HG03135 (cell line): ENCODE results near the gene PDE8A.
"Not testable (repeated sequence)": the region's sequence is repeated elsewhere in the genome, so short reads cannot be mapped to it uniquely, and the experiment has no call there.

ENCODE experiments used
- ATAC-seq: cut with Tn5 transposase; IDR thresholded peaks from one replicate; pipeline ENCODE4 v1.9.1; 2021; ENCODE audit warnings: mild to moderate bottlenecking, moderate library complexity; ENCODE audit not compliant: unreplicated experiment

Gene PDE8A

DNA sequence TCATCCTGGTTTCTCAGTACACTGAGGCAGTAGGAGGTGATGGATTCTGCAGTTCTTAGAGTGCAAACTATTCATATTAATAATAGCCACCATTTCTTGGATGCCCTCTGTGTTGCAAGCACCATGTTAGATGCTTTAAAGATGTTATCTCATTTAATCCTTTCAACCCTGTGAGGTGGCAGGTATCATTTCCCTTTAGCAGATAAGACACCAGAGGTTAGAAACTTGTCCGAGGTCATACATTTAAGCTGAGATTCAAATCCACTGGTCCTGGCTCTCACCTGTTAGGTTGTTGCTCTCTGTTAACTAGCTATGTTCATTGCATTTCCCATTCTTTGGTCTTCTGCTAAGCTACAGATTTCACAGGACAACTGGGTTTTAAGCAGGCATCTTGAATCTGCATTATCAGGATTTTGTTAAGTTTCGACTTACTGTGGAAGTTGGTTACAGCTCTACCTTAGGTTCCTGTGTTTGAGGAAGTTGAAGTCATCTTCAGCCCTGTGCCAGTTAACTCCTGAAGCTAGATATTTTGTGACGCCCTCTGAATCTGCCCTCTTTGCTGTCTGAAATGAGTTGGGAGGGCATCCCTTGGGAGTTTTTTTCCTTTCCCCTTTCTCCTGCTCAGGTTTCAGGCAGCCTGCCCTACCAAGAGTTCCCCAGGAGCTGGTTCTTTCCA lies 6.4 kb downstream of the PDE8A start:
- ATAC-seq = no peak

- ATAC-seq = no peak
These were observed 7.4 kb downstream of the PDE8A start for GRCh38 chr15:84988909-84989644.

GRCh38 chr15:84990507-84990906 lies 8.9 kb downstream of the PDE8A start:
- ATAC-seq = no peak

DNA sequence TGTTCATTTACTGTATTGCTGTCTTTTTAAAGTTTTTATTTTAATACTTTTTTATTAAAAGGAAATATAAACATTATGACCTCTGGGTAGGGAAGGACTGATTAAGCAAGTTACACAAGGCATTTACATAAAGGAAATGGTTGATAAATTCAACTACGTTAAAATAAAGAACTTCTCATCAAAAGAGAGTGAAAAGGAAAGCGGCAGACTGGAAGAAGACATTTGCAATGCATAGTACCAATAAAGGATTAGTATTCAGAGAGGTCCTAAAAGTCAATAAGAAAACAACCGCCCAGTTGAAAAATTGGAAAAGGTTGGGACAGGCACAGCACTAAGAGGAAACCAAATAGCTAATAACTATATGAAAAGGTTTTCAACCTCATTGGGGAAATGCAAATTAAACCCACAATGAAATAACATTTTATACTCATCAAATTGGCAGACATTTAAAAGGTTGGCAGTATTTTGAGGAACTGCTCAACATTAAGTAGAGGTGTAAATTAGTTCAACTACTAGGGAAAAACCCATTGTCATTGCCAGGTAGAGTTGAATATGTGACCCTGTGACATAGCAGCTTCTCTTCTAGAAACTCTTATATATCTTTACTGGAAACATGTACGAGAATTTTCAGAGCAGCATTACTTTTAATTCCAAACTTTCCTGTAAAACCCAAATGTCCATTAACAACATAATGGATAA lies 9.5 kb downstream of the PDE8A start:
- ATAC-seq = no peak

DNA sequence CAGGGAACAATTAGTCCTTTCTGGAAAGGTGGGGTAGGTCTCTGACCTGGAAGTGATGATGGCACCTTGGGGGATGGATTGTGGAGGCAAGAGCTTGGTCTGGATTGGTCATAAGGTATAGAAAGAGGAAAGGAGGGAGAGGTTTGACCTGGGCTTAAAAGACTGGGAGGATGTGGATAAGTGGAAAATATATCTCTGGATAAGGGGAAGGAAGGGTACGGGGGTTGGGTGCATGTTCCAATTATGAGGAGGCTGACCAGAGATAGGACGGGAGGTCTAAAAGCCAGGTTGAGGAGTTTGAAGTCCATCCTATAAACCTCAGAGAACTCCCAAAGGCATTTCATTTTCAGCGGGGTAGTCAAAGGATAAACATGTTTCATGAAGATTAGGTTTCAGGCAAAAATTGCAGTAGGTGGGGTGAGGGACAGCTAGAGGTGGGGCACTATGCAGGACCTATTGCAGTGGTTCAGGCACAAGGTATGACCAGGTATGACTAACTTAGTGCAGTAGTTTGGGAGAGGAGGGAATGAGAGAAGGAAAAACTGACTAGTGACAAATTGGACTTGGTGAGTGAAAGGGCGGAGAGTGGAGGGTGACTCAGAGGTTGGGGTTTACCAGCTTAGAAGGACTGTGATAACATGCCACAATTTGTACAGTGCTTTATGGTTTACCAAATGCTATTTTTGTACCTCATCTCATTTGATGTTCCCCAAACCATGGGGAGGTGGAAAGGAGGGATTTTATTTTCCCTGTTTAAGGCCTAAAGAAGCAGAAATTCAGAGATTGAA lies 10.7 kb downstream of the PDE8A start:
- ATAC-seq = no peak

- ATAC-seq = no peak
These were observed 14.4 kb downstream of the PDE8A start for GRCh38 chr15:84996055-84996454.

DNA sequence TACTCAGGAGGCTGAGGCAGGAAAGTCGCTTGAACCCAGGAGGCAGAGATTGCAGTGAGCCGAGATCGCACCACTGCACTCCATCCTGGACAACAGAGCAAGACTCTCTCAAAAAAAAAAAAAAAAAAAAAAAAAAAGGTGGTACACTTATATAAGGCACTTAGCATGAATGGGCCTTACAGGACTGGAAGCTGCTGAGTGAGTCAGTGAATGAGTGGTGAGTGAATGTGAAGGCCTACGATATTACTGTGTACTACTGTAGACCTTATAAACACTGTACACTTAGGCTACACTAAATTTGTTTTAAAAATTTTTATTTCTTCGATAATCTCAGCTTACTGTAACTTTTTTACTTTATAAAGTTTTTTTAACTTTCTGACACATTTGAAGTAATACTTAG lies 15.1 kb downstream of the PDE8A start:
- not testable (repeated sequence) for ATAC-seq

- not testable (repeated sequence) for ATAC-seq
These were observed 15.6 kb downstream of the PDE8A start for GRCh38 chr15:84997214-84997613.

DNA sequence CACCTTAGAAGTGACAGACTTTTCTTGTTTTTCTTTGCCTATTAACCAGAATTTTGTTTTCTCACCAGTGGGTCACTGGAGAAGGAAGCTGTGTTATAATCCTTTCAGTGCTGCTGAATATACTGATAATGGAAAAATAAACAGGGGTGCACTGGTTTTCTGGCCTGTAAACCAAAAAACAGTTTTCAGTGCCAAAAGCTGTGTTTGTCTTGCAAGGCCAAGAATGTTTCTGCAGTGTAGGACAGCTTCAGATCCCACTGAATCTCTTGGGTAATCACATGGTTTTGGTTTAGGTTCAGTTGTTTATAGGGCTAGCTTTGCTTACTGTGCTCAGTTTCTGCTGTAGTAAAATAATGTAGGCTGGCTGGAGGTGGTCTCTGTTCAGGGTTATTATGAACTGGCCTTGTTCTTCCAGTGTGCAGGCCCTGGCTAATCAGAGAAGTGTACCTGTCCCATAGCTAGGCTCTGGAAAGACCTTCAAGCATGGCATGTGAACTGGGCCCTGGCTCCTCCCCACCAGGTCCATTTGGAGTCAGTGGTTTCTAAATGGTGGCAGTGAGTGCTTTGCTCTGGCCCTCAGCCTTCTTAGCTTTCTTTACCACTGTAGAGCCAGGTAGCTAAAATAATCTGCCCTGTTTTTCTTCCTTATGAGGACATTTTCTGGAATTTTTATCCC lies 18.7 kb downstream of the PDE8A start:
- no peak for ATAC-seq

DNA sequence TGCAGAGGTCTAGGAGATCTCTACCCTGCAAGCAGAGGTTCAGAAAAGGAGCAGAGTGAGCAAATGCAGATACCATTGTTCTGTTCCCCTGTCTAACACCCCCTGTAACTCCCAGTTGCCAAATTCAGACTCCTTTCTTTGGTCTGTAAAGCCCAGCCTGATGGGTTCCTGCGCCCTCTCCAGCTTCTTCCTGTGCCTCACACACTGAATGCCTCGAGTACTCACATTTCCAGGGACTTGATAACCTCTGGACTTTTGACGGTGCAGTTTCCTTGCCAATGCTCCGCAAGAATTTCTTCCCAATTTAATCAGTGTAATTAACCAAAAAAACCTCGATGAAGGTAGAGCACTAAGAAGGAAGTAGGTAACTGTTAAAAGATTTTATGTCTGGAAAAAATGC lies 19.3 kb downstream of the PDE8A start:
- no peak for ATAC-seq

DNA sequence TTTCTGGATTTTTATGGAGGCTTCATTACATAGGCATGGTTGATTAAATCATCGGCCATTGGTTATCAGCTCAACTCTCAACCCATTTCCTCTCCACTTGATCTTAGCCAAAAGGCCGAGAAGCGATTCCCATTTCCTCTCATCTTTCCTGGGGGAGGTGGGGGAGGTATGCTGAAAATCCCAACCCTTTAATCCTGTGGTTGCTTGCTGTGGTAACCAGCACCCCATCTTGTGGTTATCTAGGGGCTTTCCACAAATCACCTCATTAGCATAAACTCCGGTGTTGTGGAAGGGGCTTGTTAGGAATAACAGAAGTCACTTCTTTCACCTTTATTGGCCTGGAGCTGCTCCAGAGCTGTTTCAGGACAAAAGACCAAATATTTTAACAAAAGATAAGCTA lies 20.9 kb downstream of the PDE8A start:
- no peak for ATAC-seq

- ATAC-seq = no peak
These were observed 22.1 kb downstream of the PDE8A start for GRCh38 chr15:85003593-85004312.

GRCh38 chr15:85004550-85004949 lies 22.9 kb downstream of the PDE8A start:
- no peak for ATAC-seq

GRCh38 chr15:85005319-85005718 lies 23.7 kb downstream of the PDE8A start:
- no peak for ATAC-seq

DNA sequence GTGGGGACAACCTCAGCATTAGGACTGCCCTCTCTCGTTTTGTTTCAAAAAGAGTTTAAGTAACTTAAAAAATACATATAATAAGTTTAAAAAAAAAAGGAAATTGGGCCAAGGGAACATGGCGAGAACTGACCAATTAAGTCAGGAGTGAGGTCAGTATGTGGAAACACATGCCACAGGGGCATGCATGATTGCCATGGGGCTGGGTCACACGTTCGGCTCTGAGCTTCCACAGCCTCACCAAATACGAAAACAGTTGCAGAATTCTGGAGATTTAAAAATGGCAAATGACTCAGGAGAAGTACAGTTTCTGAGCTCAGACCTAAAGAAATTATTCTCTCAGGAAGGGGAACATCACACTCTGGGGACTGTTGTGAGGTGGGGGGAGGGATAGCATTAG lies 24.1 kb downstream of the PDE8A start:
- ATAC-seq = no peak

DNA sequence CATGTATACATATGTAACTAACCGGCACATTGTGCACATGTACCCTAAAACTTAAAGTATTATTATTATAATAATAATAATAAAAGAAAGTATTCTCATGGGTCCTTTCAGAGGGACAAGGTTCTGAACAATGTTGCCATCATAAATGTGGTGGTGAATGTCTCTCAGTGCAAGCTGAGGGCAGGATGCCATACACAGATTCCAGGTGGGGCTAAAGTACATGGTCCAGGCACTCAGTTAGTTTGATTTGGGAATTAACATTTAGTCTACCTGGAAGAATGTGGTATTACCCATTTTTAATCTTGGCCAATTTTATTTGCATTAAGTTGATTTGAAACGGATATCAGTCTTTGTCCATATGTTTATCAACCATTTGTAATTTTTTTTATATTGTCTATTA lies 24.5 kb downstream of the PDE8A start:
- ATAC-seq = no peak

- ATAC-seq = no peak
These were observed 25.0 kb downstream of the PDE8A start for GRCh38 chr15:85006655-85007054.

- ATAC-seq = no peak
These were observed 25.5 kb downstream of the PDE8A start for GRCh38 chr15:85007137-85007536.

DNA sequence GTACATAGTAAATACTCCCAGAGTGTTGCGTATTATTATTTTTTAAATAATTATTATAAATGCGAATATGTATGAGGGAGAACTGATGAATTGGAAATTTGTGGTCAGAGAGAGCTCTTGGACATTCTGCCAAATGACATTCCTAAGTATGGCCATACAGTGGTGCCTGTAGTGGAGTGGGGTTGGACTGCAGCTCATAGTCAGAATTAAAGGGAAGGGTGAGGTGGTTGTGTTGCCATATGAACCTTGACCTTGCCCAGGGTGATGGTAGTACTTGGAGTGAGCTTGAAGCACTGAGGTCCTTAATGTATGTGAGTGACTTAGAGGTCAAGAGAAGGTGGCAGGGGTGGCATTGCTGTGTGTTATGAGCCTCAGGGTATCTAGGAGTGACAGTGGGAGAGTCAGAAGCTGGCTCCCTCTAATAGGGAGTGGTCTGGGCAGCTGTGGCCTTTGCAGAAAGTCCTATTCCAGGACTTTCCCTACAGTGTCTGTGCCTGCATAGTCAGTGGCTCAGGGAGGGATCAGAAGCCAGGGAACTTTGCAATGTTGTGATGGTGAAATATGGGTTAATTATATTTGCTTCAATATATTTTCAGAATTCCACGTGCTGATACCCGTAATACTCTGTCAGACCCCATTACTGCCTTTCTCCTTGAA lies 26.2 kb downstream of the PDE8A start:
- ATAC-seq = no peak
